ENCODE results near the gene MASTL.

- TF ChIP-seq CTCF (IDR thresholded peaks at IDR 0.05): no peak
- no peak for TF ChIP-seq FOXK1 (CRISPR knock-in tag; IDR thresholded peaks at IDR 0.05)
- TF ChIP-seq JUN (CRISPR knock-in tag; IDR thresholded peaks at IDR 0.05): no peak
- no peak for TF ChIP-seq TCF7 (CRISPR knock-in tag; IDR thresholded peaks at IDR 0.05; ENCODE audit: low read depth)
- no peak for TF ChIP-seq MAX (CRISPR knock-in tag; IDR thresholded peaks at IDR 0.05)
- no peak for TF ChIP-seq ZNF396 (CRISPR knock-in tag; IDR thresholded peaks at IDR 0.05; ENCODE audit: borderline replicate concordance)
- no peak for TF ChIP-seq CREB1 (CRISPR knock-in tag; IDR thresholded peaks at IDR 0.05)
- no peak for TF ChIP-seq E2F1 (CRISPR knock-in tag; IDR thresholded peaks at IDR 0.05)
- no peak for TF ChIP-seq NFE2L1 (CRISPR knock-in tag; IDR thresholded peaks at IDR 0.05)
- no peak for TF ChIP-seq ATF3 (CRISPR knock-in tag; conservative IDR thresholded peaks at IDR 0.05)
Measured at GRCh38 chr10:27147701-27148100, 7.5 kb upstream of the MASTL start.
